Measurements from ENCODE around the gene MGMT. TPM values are rescaled to one million over a fixed set of nuclear protein-coding genes. Genes with fewer than 3 reads are reported as not detected.

Gene MGMT
- total and polyA plus RNA-seq, 4 donors = 9.9 to 39.6 (median 23.2) TPM

DNA sequence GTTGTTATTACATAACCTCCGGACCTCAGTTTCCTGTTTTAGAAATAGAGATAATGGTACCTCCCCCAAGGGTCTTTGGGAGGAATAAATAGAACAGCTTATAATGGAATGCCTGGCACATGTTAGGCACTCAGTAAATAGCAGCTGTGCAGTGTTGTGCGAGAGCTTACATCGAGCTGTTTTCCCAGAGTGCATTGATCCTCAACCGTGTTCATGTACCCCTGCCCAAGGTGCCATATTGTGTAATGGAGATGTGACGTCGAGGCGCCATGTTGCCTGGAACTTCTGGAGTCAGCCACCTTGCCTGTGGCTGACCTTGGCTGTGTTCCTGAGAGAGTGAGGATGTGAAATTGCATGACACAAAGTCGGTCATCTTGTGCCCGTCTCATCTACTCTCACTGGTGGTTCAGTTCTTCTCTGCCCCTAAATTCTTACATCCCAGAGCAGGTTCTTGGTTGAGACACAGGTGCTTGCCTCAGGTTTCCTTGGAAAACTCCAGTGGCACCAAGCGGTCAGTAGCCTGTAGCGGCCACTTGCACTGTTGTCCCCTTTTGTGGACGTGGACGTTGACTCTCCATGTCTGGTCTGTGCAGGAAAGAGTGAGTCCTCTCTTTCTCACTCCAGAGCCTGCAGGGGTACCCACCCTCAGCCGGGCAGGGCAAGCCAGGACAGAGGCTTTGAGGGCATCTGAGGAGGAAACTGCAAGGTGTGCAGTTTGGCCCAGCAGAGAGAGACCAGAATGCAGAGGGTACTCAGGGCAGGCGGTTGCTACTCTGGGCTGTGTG lies 230.6 kb downstream of the MGMT start:
- no peak for DNase-seq

DNA sequence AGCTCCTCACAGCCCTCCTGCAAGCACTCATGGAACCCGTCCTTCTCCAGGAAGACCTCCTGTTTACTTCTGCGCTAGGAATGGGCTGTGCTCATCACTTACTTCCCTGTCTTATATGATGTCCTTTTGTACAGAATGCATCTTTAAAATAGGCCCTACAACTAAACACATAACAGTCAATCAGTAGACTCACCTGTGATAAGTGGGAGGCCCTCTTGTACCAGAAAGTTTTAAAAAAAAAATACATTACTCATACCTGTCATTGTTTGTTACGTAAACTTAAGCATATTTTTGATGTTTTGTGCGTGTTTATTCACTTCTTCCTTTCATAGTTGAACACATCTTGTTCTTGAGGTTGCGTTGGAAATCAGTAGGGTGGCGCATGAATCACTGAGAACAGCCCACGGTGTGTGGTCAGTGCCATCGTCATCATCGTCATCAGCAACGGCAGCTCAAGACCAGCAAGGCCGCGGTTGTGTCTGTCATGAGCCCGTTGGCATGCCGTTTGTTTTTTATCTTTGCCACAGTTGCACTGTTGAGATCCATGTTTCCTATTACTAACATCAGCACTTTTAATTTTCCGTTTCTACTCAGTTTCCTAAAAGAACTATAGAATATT lies 232.8 kb downstream of the MGMT start:
- H3K4me1 ChIP-seq (ENCODE audit: control insufficient read depth in 5 of 5, insufficient read depth in 5 of 5, low read length in 5 of 5) = peaks cover 0 to 13% (median 0%) of the 10 kb centered on the region in 5 donors
- ATAC-seq (ENCODE audit: insufficient read depth, low FRiP score) (no peak), DNase-seq (no peak)
- H3K9ac ChIP-seq (ENCODE audit: insufficient read depth in 1 of 2, low read length in 2 of 2) = no peak overlapping the region
- no peak overlapping the region for H3K27ac ChIP-seq (ENCODE audit: low read depth in 1 of 2, low read length in 1 of 2)
- no peaks in the 10 kb centered on the region for H3K27me3 ChIP-seq (ENCODE audit: control insufficient read depth in 3 of 3, insufficient read depth in 3 of 3, low read length in 2 of 3)
- H3K4me3 ChIP-seq = no peak overlapping the region
- H3K9me3 ChIP-seq (ENCODE audit: control insufficient read depth in 4 of 4, insufficient read depth in 3 of 4, low read length in 3 of 4) = peaks cover 0 to 2% (median 0%) of the 10 kb centered on the region in 4 donors
- WGBS, 2 donors = 84 to 86% methylated on average over 15 of the region's 15 CpGs
- TF ChIP-seq, protein P1, sequence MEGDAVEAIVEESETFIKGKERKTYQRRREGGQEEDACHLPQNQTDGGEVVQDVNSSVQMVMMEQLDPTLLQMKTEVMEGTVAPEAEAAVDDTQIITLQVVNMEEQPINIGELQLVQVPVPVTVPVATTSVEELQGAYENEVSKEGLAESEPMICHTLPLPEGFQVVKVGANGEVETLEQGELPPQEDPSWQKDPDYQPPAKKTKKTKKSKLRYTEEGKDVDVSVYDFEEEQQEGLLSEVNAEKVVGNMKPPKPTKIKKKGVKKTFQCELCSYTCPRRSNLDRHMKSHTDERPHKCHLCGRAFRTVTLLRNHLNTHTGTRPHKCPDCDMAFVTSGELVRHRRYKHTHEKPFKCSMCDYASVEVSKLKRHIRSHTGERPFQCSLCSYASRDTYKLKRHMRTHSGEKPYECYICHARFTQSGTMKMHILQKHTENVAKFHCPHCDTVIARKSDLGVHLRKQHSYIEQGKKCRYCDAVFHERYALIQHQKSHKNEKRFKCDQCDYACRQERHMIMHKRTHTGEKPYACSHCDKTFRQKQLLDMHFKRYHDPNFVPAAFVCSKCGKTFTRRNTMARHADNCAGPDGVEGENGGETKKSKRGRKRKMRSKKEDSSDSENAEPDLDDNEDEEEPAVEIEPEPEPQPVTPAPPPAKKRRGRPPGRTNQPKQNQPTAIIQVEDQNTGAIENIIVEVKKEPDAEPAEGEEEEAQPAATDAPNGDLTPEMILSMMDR (IDR thresholded peaks at IDR 0.05; ENCODE audit: control extremely low read depth, extremely low read depth) = no peak
- H3K36me3 ChIP-seq (ENCODE audit: control insufficient read depth in 4 of 4, insufficient read depth in 4 of 4, low read length in 4 of 4) = no peaks in the 10 kb centered on the region

More for the DNA sequence above, 230.6 kb downstream of the MGMT start:
- no peak for ATAC-seq (ENCODE audit: insufficient read depth, low FRiP score)
- Histone ChIP-seq H3K9ac (ENCODE audit: insufficient read depth in 1 of 2, low read length in 2 of 2) (no peak overlapping the region), H3K4me1 (ENCODE audit: control insufficient read depth in 5 of 5, insufficient read depth in 5 of 5, low read length in 5 of 5) (peaks cover 0 to 19% (median 0%) of the 10 kb centered on the region in 5 donors), H3K27me3 (ENCODE audit: control insufficient read depth in 3 of 3, insufficient read depth in 3 of 3, low read length in 2 of 3) (no peaks in the 10 kb centered on the region), H3K27ac (ENCODE audit: low read depth in 1 of 2, low read length in 1 of 2) (no peak overlapping the region), H3K4me3 (no peak overlapping the region), H3K9me3 (ENCODE audit: control insufficient read depth in 4 of 4, insufficient read depth in 3 of 4, low read length in 3 of 4) (peaks cover 0 to 2% (median 0%) of the 10 kb centered on the region in 4 donors), H3K36me3 (ENCODE audit: control insufficient read depth in 4 of 4, insufficient read depth in 4 of 4, low read length in 4 of 4) (no peaks in the 10 kb centered on the region)
- 89 to 92% methylated on average over 15 of the region's 15 CpGs for WGBS, 2 donors
- TF ChIP-seq, protein P1 (IDR thresholded peaks at IDR 0.05; ENCODE audit: control extremely low read depth, extremely low read depth) = no peak

DNA sequence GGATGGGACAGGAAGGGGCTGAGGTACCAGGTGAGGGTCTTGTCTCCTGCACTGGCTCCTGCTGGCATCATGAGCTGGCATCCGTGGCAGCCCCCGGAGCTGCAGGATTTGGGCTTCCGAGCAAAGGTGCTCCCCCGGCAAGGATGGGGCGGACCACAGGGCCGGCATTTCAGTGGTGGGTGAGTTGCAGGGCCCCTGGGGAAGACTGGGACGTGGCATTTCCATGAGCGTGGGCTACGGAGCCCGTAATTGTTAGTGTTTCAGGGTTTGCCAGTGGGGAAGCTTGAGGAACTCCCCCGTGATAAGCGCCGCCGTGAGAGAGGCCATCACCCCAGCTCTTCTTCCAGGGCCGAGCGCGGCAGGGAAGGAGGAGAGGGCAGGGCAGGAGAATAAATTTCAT lies 235.6 kb downstream of the MGMT start:
- H3K4me3 ChIP-seq = no peak overlapping the region
- ATAC-seq (ENCODE audit: insufficient read depth, low FRiP score) (no peak), DNase-seq (no peak)
- WGBS, 2 donors = 98% methylated on average over 17 of the region's 17 CpGs
- TF ChIP-seq, protein P1 (IDR thresholded peaks at IDR 0.05; ENCODE audit: control extremely low read depth, extremely low read depth) = no peak
- H3K27me3 ChIP-seq (ENCODE audit: control insufficient read depth in 3 of 3, insufficient read depth in 3 of 3, low read length in 2 of 3) = no peaks in the 10 kb centered on the region
- no peak overlapping the region for H3K27ac ChIP-seq (ENCODE audit: low read depth in 1 of 2, low read length in 1 of 2)
- H3K9me3 ChIP-seq (ENCODE audit: control insufficient read depth in 4 of 4, insufficient read depth in 3 of 4, low read length in 3 of 4) = peaks cover 0 to under 1% (median 0%) of the 10 kb centered on the region in 4 donors
- H3K4me1 ChIP-seq (ENCODE audit: control insufficient read depth in 5 of 5, insufficient read depth in 5 of 5, low read length in 5 of 5) = peaks cover 0 to 4% (median 0%) of the 10 kb centered on the region in 5 donors
- H3K36me3 ChIP-seq (ENCODE audit: control insufficient read depth in 4 of 4, insufficient read depth in 4 of 4, low read length in 4 of 4) = no peaks in the 10 kb centered on the region
- no peak overlapping the region for H3K9ac ChIP-seq (ENCODE audit: insufficient read depth in 1 of 2, low read length in 2 of 2)
